GM18519 (cell line): ENCODE results near the gene GSTM3.

Experiments used
- ATAC-seq: cut with Tn5 transposase; IDR thresholded peaks from one replicate; pipeline ENCODE4 v1.9.1; 2021; ENCODE audit warnings: mild to moderate bottlenecking, moderate library complexity; ENCODE audit not compliant: unreplicated experiment, low FRiP score

Gene GSTM3

GRCh38 chr1:109740615-109741373 is at the start of gene GSTM3:
Gene GSTM3 (minus strand): TSS chr1:109741038. CDS start chr1:109740287, 751 bp downstream.
- ATAC-seq: no peak

- no peak for ATAC-seq
Observed at GRCh38 chr1:109790329-109790728, 49.5 kb upstream of the GSTM3 start.

GRCh38 chr1:109789551-109790180 is 48.8 kb upstream of the GSTM3 start:
- ATAC-seq: no peak

GRCh38 chr1:109788695-109789521 is 48.1 kb upstream of the GSTM3 start:
- no peak for ATAC-seq

- ATAC-seq: no peak
Observed at GRCh38 chr1:109787845-109788601, 47.2 kb upstream of the GSTM3 start.

GRCh38 chr1:109787211-109787844 is 46.5 kb upstream of the GSTM3 start:
- ATAC-seq: no peak

- ATAC-seq: no peak
Observed at GRCh38 chr1:109786531-109787021, 45.7 kb upstream of the GSTM3 start.

GRCh38 chr1:109786112-109786480 is 45.3 kb upstream of the GSTM3 start:
- ATAC-seq: no peak

- no peak for ATAC-seq
Observed at GRCh38 chr1:109785446-109786111, 44.7 kb upstream of the GSTM3 start.

GRCh38 chr1:109784551-109785252 is 43.9 kb upstream of the GSTM3 start:
- ATAC-seq: no peak

GRCh38 chr1:109783436-109783835 is 42.6 kb upstream of the GSTM3 start:
- no peak for ATAC-seq

- no peak for ATAC-seq
Observed at GRCh38 chr1:109782927-109783326, 42.1 kb upstream of the GSTM3 start.

GRCh38 chr1:109782514-109782913 is 41.7 kb upstream of the GSTM3 start:
- no peak for ATAC-seq

- no peak for ATAC-seq
Observed at GRCh38 chr1:109781806-109782205, 41.0 kb upstream of the GSTM3 start.

- ATAC-seq: no peak
Observed at GRCh38 chr1:109780982-109781381, 40.1 kb upstream of the GSTM3 start.

GRCh38 chr1:109777980-109778625 is 37.3 kb upstream of the GSTM3 start:
- no peak for ATAC-seq

GRCh38 chr1:109777436-109777835 is 36.6 kb upstream of the GSTM3 start:
- no peak for ATAC-seq

GRCh38 chr1:109776911-109777310 is 36.1 kb upstream of the GSTM3 start:
- ATAC-seq: no peak
